Fibroblast of lung (primary cell): Measurements from ENCODE around the gene KDM5B. TPM values are rescaled to one million over a fixed set of nuclear protein-coding genes. Genes with fewer than 3 reads are reported as not detected.

ENCODE experiments used
- DNase-seq, 2 donors: peaks; one replicate each; pipeline versions ENCODE4 v3.0.0 to v3.0.0-alpha.2; 2010; ENCODE audit warnings: low read depth in 2 of 2
- H2AFZ ChIP-seq: 2 replicates; pipeline ENCODE4 v1.5.1; 2012; ENCODE audit warnings: low read length, control low read depth, inconsistent platforms
- H3K27ac ChIP-seq: 2 replicates; pipeline ENCODE4 v1.5.1; 2011; ENCODE audit warnings: low read length, control low read depth; ENCODE audit not compliant: insufficient read depth
- H3K27me3 ChIP-seq: 2 replicates; pipeline ENCODE4 v1.5.1; 2011; ENCODE audit warnings: mild to moderate bottlenecking, low read length; ENCODE audit not compliant: control insufficient read depth, insufficient read depth
- H3K36me3 ChIP-seq: 2 replicates; pipeline ENCODE4 v1.5.1; 2011; ENCODE audit warnings: low read length; ENCODE audit not compliant: control insufficient read depth, insufficient read depth
- H3K4me1 ChIP-seq: 2 replicates; pipeline ENCODE4 v1.5.1; 2011; ENCODE audit warnings: low read length; ENCODE audit not compliant: control insufficient read depth, insufficient read depth; ENCODE audit errors: extremely low read depth
- H3K4me2 ChIP-seq: 2 replicates; pipeline ENCODE4 v1.5.1; 2011; ENCODE audit warnings: low read length, control low read depth; ENCODE audit not compliant: insufficient read depth; ENCODE audit errors: extremely low read depth
- H3K4me3 ChIP-seq, 4 experiments: fragments of 200-600 bp in 1 of 4; sonication (generic) in 1 of 4; replicated peaks in 1 of 4; 2 replicates each; pipeline ENCODE4 v1.5.1; 2011 to 2016; ENCODE audit warnings: low read length in 4 of 4, low read depth in 3 of 4, mild to moderate bottlenecking in 3 of 4, control low read depth in 2 of 4, inconsistent platforms in 1 of 4, mixed read lengths in 1 of 4; ENCODE audit not compliant: insufficient read depth in 1 of 4; ENCODE audit errors: control extremely low read depth in 1 of 4
- H3K79me2 ChIP-seq: 2 replicates; pipeline ENCODE4 v1.5.1; 2012; ENCODE audit warnings: mild to moderate bottlenecking, low read length, inconsistent platforms; ENCODE audit not compliant: control insufficient read depth, insufficient read depth
- H3K9ac ChIP-seq: 2 replicates; pipeline ENCODE4 v1.5.1; 2011; ENCODE audit warnings: mild to moderate bottlenecking, low read length, control low read depth; ENCODE audit not compliant: insufficient read depth
- H3K9me3 ChIP-seq: 2 replicates; pipeline ENCODE4 v1.5.1; 2012; ENCODE audit warnings: low read depth, low read length; ENCODE audit not compliant: control insufficient read depth, insufficient read depth
- H4K20me1 ChIP-seq: 2 replicates; pipeline ENCODE4 v1.5.1; 2011; ENCODE audit warnings: low read length; ENCODE audit not compliant: control insufficient read depth, insufficient read depth; ENCODE audit errors: extremely low read depth
- CTCF ChIP-seq, 2 donors: IDR thresholded peaks in 1 of 2; conservative IDR thresholded peaks in 1 of 2; 1 replicate in 1 of 2; 2 replicates in 1 of 2; pipeline ENCODE4 v1.5.1; 2011 to 2012; ENCODE audit warnings: low read length in 2 of 2, control low read depth in 1 of 2, inconsistent platforms in 1 of 2, low read depth in 1 of 2, mild to moderate bottlenecking in 1 of 2
- EZH2 ChIP-seq: IDR thresholded peaks from 2 replicates; pipeline ENCODE4 v1.5.1; 2012; ENCODE audit warnings: low read length, control low read depth, mild to moderate bottlenecking; ENCODE audit errors: missing control alignments
- polyA plus RNA-seq, 2 donors: library from polyadenylated mRNA; depleted of rRNA in 1 of 2; stranded (reverse) in 1 of 2; unstranded in 1 of 2; fragments of >200 nt; gene quantifications; 2 replicates each; pipeline ENCODE4 v1.2.1, GENCODE V29; 2011 to 2012; ENCODE audit warnings: missing spikeins in 1 of 2
- total RNA-seq: library from RNA; depleted of rRNA; stranded (reverse); fragments of >200 nt; gene quantifications from 2 replicates; pipeline ENCODE4 v1.2.1, GENCODE V29; 2014

Gene KDM5B
- total and polyA plus RNA-seq, 2 donors (not counting 1 experiment from before 2014, with no cell fraction given) = 52.0 to 82.2 TPM

- Histone ChIP-seq H3K4me1 (no peaks in the 10 kb centered on the region), H3K27me3 (peaks cover 11% of the 10 kb centered on the region), H3K4me2 (no peak overlapping the region), H3K27ac (no peak overlapping the region), H4K20me1 (no peaks in the 10 kb centered on the region), H3K36me3 (no peaks in the 10 kb centered on the region), H2AFZ (no peak overlapping the region), H3K79me2 (no peaks in the 10 kb centered on the region), H3K9ac (no peak overlapping the region), H3K4me3 (no peak overlapping the region), H3K9me3 (no peaks in the 10 kb centered on the region)
- DNase-seq = no peak
- no peak for TF ChIP-seq EZH2
Measured at GRCh38 chr1:202679406-202680177, 128.6 kb downstream of the KDM5B start.

GRCh38 chr1:202677433-202677832 is 130.8 kb downstream of the KDM5B start:
- peaks cover 9% of the 10 kb centered on the region for H3K27me3 ChIP-seq
- H4K20me1 ChIP-seq = no peaks in the 10 kb centered on the region
- H2AFZ ChIP-seq = no peak overlapping the region
- H3K27ac ChIP-seq = no peak overlapping the region
- TF ChIP-seq CTCF (conservative IDR thresholded peaks at IDR 0.05 in 1 of 2, IDR thresholded peaks at IDR 0.05 in 1 of 2; ENCODE audit: low read depth in 1 of 2, low read length in 2 of 2) = no peak
- no peak for TF ChIP-seq EZH2
- no peaks in the 10 kb centered on the region for H3K9me3 ChIP-seq
- H3K79me2 ChIP-seq = no peaks in the 10 kb centered on the region
- H3K4me1 ChIP-seq = no peaks in the 10 kb centered on the region
- H3K4me3 ChIP-seq = no peak overlapping the region
- H3K4me2 ChIP-seq = no peak overlapping the region
- no peaks in the 10 kb centered on the region for H3K36me3 ChIP-seq
- DNase-seq = no peak
- no peak overlapping the region for H3K9ac ChIP-seq

Other genes with a start within 250 kb of the KDM5B start
- gene SYT2, start 98.0 kb downstream of the KDM5B start, total RNA-seq = not detected in 2 replicates
- gene SYT2, start 98.0 kb downstream of the KDM5B start, polyA plus RNA-seq = 0.02 and 0.03 TPM in 2 replicates
- 0.50 and 0.51 TPM in 2 replicates for gene PCAT6, start 2.5 kb upstream of the KDM5B start, total RNA-seq
- 0.61 and 1.1 TPM in 2 replicates for gene PCAT6, start 2.5 kb upstream of the KDM5B start, polyA plus RNA-seq
- 4.4 and 5.9 TPM in 2 replicates for gene RABIF, start 80.7 kb upstream of the KDM5B start, total RNA-seq
- gene RABIF, start 80.7 kb upstream of the KDM5B start, polyA plus RNA-seq = 14.6 and 15.8 TPM in 2 replicates
- gene KLHL12, start 118.8 kb upstream of the KDM5B start, total RNA-seq = 48.3 and 55.5 TPM in 2 replicates
- 39.4 and 46.3 TPM in 2 replicates for gene KLHL12, start 118.8 kb upstream of the KDM5B start, polyA plus RNA-seq
- 62.4 and 81.7 TPM in 2 replicates for gene ADIPOR1, start 149.9 kb upstream of the KDM5B start, total RNA-seq
- gene ADIPOR1, start 149.9 kb upstream of the KDM5B start, polyA plus RNA-seq = 106 and 116 TPM in 2 replicates
- gene CYB5R1, start 158.8 kb upstream of the KDM5B start, total RNA-seq = 28.2 and 48.1 TPM in 2 replicates
- gene CYB5R1, start 158.8 kb upstream of the KDM5B start, polyA plus RNA-seq = 36.9 and 41.2 TPM in 2 replicates
- gene TMEM183A, start 199.0 kb upstream of the KDM5B start, total RNA-seq = 74.5 and 83.7 TPM in 2 replicates
- gene TMEM183A, start 199.0 kb upstream of the KDM5B start, polyA plus RNA-seq = 74.2 and 75.3 TPM in 2 replicates
- 4.3 and 4.6 TPM in 2 replicates for gene PPFIA4, start 218.1 kb upstream of the KDM5B start, total RNA-seq
- gene PPFIA4, start 218.1 kb upstream of the KDM5B start, polyA plus RNA-seq = 0.36 and 3.2 TPM in 2 replicates